Smooth muscle cell (in vitro differentiated cells): ENCODE data around the gene RAB36. TPM values are rescaled to one million over a fixed set of nuclear protein-coding genes. Genes with fewer than 3 reads are reported as not detected.
"Not testable (repeated sequence)": the region's sequence is repeated elsewhere in the genome, so short reads cannot be mapped to it uniquely, and the experiment has no call there.

ENCODE experiments used
- DNase-seq: peaks from one replicate; lab custom pipeline; 2025; ENCODE audit not compliant: unreplicated experiment; lab: John Stamatoyannopoulos, UW
- H2AFZ ChIP-seq: fragments of 200-600 bp; sonication (generic); 2 replicates; pipeline ENCODE4 v1.6.0; 2016; ENCODE audit warnings: antibody characterized with exemption, low read depth, mild to moderate bottlenecking
- H3F3A ChIP-seq: fragments of 200-600 bp; sonication (generic); 2 replicates; pipeline ENCODE4 v1.6.0; 2017; ENCODE audit warnings: antibody characterized with exemption, low read depth
- H3K27ac ChIP-seq: fragments of 200-600 bp; sonication (generic); 2 replicates; pipeline ENCODE4 v1.5.1; 2016; ENCODE audit warnings: low read depth, mild to moderate bottlenecking
- H3K27me3 ChIP-seq: fragments of 200-600 bp; sonication (generic); 2 replicates; pipeline ENCODE4 v1.6.1; 2016; ENCODE audit warnings: low read depth, mild to moderate bottlenecking
- H3K36me3 ChIP-seq: fragments of 200-600 bp; sonication (generic); 2 replicates; pipeline ENCODE4 v1.5.1; 2016; ENCODE audit warnings: low read depth
- H3K4me1 ChIP-seq: fragments of 200-600 bp; sonication (generic); 2 replicates; pipeline ENCODE4 v1.5.1; 2016; ENCODE audit warnings: low read depth
- H3K4me2 ChIP-seq: fragments of 200-600 bp; sonication (generic); 2 replicates; pipeline ENCODE4 v1.6.0; 2016; ENCODE audit warnings: mild to moderate bottlenecking
- H3K4me3 ChIP-seq: fragments of 200-600 bp; sonication (generic); 2 replicates; pipeline ENCODE4 v1.5.1; 2016; ENCODE audit warnings: mild to moderate bottlenecking
- H3K79me2 ChIP-seq: fragments of 200-600 bp; sonication (generic); 2 replicates; pipeline ENCODE4 v1.6.0; 2016; ENCODE audit warnings: low read depth, mild to moderate bottlenecking
- H3K9ac ChIP-seq: fragments of 200-600 bp; sonication (generic); 2 replicates; pipeline ENCODE4 v1.6.0; 2016; ENCODE audit warnings: low read depth
- H3K9me3 ChIP-seq: fragments of 200-600 bp; sonication (generic); replicated peaks from 2 replicates; pipeline ENCODE4 v1.5.1; 2016; ENCODE audit warnings: low read depth
- H4K20me1 ChIP-seq: fragments of 200-600 bp; sonication (generic); 2 replicates; pipeline ENCODE4 v1.6.0; 2016; ENCODE audit warnings: low read depth
- CTCF ChIP-seq: fragments of 200-600 bp; sonication (generic); IDR thresholded peaks from 2 replicates; pipeline ENCODE4 v1.5.1; 2017; ENCODE audit warnings: borderline replicate concordance, mild to moderate bottlenecking, antibody characterized with exemption; ENCODE audit not compliant: insufficient read depth, poor library complexity, severe bottlenecking
- WGBS: methylation state at CpG from one replicate; pipeline ENCODE4 v1.1.7; 2016; ENCODE audit warnings: low lambda C conversion rate; 5-methylcytosine and 5-hydroxymethylcytosine counted together
- polyA plus RNA-seq: library from polyadenylated mRNA; unstranded; fragments of >200 nt; fragmentation: Nextera tagmentation; extraction: Ambion mirVana; gene quantifications from 2 replicates; pipeline ENCODE4 v1.2.1, GENCODE V29; 2016
- total RNA-seq: library from RNA; depleted of rRNA; stranded (reverse); fragments of >200 nt; gene quantifications from 2 replicates; pipeline ENCODE4 v1.2.3, GENCODE V29; 2014

RAB36 gene
- total and polyA plus RNA-seq, 2 experiments from 2014 or later: 1.9 to 2.0 TPM

- Histone ChIP-seq H3K4me2 (no peak overlapping the region), H2AFZ (no peak overlapping the region), H3K36me3 (no peaks in the 10 kb centered on the region), H3K4me3 (no peak overlapping the region), H3F3A (no peaks in the 10 kb centered on the region), H3K9me3 (no peaks in the 10 kb centered on the region), H3K79me2 (no peaks in the 10 kb centered on the region), H4K20me1 (no peaks in the 10 kb centered on the region), H3K27ac (no peak overlapping the region), H3K9ac (no peak overlapping the region), H3K27me3 (peaks cover 8% of the 10 kb centered on the region), H3K4me1 (no peaks in the 10 kb centered on the region)
- DNase-seq: no peak
- TF ChIP-seq CTCF: no peak
- WGBS: 88% methylated on average over 10 of the region's 10 CpGs
These were observed 12.7 kb upstream of the RAB36 start for GRCh38 chr22:23132376-23133091.

GRCh38 chr22:23133922-23134321 is 11.4 kb upstream of the RAB36 start:
- no peak for DNase-seq
- 91% methylated on average over 10 of the region's 10 CpGs for WGBS
- no peaks in the 10 kb centered on the region for H3K9me3 ChIP-seq
- H3K79me2 ChIP-seq: no peaks in the 10 kb centered on the region
- no peak overlapping the region for H3K9ac ChIP-seq
- no peak for TF ChIP-seq CTCF
- H3K4me2 ChIP-seq: no peak overlapping the region
- no peaks in the 10 kb centered on the region for H4K20me1 ChIP-seq
- peaks cover 8% of the 10 kb centered on the region for H3K27me3 ChIP-seq
- H3K4me1 ChIP-seq: no peaks in the 10 kb centered on the region
- H2AFZ ChIP-seq: no peak overlapping the region
- H3F3A ChIP-seq: no peaks in the 10 kb centered on the region
- no peak overlapping the region for H3K4me3 ChIP-seq
- H3K27ac ChIP-seq: no peak overlapping the region
- no peaks in the 10 kb centered on the region for H3K36me3 ChIP-seq

DNA sequence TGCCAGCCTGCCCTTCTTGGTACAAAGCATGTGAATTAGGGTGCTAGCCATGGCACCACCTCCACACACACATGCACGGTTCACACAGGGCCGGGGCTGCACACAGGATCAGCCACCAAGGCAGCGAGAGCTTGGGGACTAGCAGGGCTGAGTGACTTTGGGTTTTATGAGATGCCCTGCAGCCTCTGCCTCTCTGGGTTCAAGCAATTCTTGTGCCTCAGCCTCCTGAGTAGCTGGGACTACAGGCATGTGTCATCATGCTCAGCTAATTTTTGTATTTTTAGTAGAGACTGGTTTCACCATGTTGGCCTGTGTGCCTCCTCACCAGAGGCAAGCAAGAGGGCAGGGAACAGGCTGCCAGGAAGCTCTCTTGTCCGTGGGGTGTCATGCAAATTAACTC is 8.3 kb upstream of the RAB36 start:
- not testable (repeated sequence) for H3K9me3 ChIP-seq, H3K4me1 ChIP-seq, H3K4me3 ChIP-seq, H3F3A ChIP-seq, H3K27ac ChIP-seq, DNase-seq, H3K27me3 ChIP-seq, H2AFZ ChIP-seq, H4K20me1 ChIP-seq, H3K36me3 ChIP-seq, H3K79me2 ChIP-seq, H3K9ac ChIP-seq, H3K4me2 ChIP-seq
- WGBS: 87% methylated on average over 3 of the region's 4 CpGs

DNA sequence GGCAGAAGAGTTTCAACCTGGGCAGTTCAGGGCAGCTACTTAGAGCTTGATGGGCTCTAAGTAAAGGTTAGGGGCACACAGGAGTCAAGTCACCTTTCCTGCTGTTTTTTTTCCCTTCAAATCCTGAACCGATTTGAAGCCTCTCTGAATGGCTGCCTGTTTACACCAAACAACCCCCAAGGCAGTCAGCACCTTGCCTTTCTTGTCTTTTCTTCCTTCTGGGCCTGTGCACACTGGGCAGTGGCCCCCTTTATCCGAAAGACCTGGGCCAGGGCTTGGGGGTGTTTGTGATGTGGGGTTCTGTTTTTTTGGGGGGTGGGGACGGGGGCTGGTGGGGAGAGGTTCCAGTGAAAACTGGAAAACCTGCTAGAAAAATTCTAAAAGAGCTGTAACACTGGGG is 7.8 kb upstream of the RAB36 start:
- DNase-seq: no peak
- no peak overlapping the region for H3K27ac ChIP-seq
- H4K20me1 ChIP-seq: no peaks in the 10 kb centered on the region
- no peak overlapping the region for H3K4me2 ChIP-seq
- H3K36me3 ChIP-seq: no peaks in the 10 kb centered on the region
- no peak overlapping the region for H3K9ac ChIP-seq
- TF ChIP-seq CTCF: no peak
- 82% methylated on average over 3 of the region's 3 CpGs for WGBS
- no peak overlapping the region for H2AFZ ChIP-seq
- H3K9me3 ChIP-seq: no peaks in the 10 kb centered on the region
- no peaks in the 10 kb centered on the region for H3F3A ChIP-seq
- no peak overlapping the region for H3K4me3 ChIP-seq
- H3K27me3 ChIP-seq: no peaks in the 10 kb centered on the region
- H3K79me2 ChIP-seq: no peaks in the 10 kb centered on the region
- peaks cover 10% of the 10 kb centered on the region for H3K4me1 ChIP-seq
